Activated CD4-positive, CD25-positive, alpha-beta regulatory T cell treated with anti-CD3 and anti-CD28 coated beads, Interleukin-2, amount 50 U/mL, for 24 hours (primary cell): ENCODE data around the gene KIF5B.
"Not testable (repeated sequence)": the region's sequence is repeated elsewhere in the genome, so short reads cannot be mapped to it uniquely, and the experiment has no call there.

Experiments used
- ATAC-seq, 2 donors: fragments of 150-1000 bp; cut with Tn5 transposase; one replicate each; pipeline ENCODE4 v1.10.0; 2021; ENCODE audit warnings: mild to moderate bottlenecking in 1 of 2, moderate library complexity in 1 of 2

KIF5B gene

DNA sequence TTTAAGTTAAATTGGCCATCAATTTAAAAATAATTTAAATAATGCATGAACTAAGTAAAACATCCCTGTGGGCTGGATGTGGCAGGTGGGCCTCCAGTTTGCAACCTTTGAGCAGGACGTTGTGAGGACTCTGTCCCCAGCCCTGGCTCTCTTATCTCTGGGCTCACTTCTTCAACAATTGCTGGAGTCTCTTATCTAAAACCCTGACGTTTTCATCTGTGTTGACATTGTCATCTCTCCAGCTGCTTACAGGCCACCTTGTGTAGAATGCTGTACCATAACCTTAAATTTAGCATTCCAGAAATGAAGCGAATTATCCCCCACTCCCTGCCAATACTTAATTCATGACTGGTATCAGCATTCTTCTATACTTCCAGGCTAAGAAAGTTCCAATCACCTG is 3.2 kb upstream of the KIF5B start:
- no peak for ATAC-seq

DNA sequence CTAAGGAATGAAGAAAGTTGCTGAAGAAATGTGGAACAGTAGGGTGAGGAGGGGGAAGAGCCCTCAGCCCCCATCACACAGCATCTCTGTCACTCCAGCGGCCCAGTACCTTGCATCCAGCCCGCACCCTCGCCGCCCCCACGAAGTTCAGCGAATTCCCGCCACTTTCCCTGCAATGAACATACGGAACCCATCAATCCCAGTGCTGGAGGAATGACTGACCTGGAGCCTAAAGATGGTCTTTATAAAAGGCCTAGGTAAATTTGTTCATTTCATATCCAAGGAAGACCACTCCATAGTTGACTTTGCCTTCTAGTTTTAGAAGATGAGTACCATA is 779 bp upstream of the KIF5B start:
- no peak for ATAC-seq

DNA sequence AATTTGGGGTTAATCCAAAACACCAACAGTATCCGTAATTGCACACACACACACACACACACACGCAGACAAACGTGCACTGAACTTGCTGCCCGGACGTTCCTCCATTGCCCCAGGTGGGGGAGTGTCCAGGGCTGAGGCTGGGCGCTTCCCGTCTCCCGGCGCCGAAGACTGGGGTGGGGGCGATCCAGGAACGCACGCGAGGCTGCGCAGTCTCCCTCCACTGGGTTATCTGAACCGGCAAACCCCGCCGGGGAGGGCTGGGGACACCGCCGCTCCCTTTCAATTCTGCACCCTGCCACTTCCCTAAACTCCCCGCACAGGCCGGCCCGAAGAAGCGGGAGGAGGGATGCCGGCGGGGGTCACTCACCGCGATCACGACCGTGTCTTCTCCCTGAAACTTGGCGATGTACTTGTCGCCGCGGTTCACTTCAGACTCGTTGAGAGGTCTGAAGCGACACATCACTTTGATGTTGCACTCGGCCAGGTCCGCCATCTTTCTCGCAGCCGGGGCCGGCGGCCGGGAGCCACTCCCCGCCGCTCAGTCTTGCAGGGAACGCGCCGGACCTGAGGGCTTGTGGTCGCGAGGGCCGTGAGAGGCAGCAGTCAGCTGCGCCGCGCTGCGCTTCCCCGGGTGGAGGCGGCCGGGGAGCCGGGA is 618 bp downstream of the KIF5B start:
- ATAC-seq = peak; percentile 52 to 56

GRCh38 chr10:32054094-32054493 is 2.1 kb downstream of the KIF5B start:
- ATAC-seq = no peak

GRCh38 chr10:32053392-32053791 is 2.8 kb downstream of the KIF5B start:
- not testable (repeated sequence) for ATAC-seq

GRCh38 chr10:32051926-32052325 is 4.3 kb downstream of the KIF5B start:
- ATAC-seq = no peak

DNA sequence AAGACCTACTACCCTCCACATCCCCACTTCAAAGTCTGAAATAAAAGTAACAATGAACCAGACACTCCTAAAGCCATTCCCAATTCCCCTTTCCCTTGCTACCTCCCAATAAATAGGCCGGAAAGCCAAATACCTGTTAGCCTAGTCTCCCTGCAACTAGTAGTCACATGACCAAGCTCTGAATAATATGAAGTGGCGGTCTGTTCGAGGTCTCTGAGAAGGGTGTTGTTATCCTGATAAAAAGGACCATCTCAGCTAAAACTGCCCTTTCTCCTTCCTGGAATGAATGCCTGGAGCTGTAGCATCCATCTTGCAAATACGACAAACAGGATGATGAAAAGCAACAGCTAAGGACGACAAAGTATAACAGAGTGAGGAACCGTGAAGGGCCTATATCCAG is 6.0 kb downstream of the KIF5B start:
- ATAC-seq = no peak

GRCh38 chr10:32049113-32049512 is 7.1 kb downstream of the KIF5B start:
- peak in 1 of 2 donors; percentile 30 for ATAC-seq

GRCh38 chr10:32048282-32048681 is 7.9 kb downstream of the KIF5B start:
- ATAC-seq = no peak

DNA sequence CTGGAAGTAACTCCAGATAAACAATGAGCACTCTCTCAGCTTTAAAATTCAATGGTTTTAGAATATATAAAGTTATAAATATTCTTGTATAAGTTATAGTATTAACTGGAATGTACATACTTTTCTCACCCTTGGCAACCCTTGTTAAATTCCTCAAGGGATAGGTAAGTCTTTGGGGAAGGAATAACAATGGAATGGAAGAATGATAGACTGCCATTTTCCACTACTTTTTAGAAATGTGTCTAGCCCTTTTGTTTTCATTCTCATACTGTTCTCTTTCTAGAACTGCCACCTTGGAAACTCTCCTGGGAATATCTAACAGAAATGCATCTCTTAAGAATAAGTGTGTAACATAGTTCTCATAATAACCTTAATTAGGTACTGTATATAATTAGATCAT is 8.3 kb downstream of the KIF5B start:
- ATAC-seq = no peak

GRCh38 chr10:32046151-32046550 is 10.1 kb downstream of the KIF5B start:
- ATAC-seq = no peak

DNA sequence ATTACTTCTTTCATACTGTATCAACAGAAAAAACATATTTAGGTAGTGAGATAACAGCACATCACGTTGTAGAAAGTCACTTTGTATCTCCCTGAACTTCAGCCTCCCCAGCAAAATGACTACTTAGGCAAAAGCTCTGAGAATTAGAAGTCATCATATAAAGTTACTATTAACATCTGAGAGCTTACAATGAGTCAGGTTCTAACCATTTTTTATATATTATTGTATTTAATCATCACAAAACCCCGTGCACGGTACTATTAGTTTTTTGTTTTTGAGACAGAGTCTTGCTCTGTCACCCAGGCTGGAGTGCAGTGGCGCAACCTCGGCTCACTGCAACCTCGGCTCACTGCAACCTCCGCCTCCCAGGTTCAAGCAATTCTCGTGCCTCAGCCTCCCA is 13.5 kb downstream of the KIF5B start:
- ATAC-seq = peak; percentile 76 to 88

DNA sequence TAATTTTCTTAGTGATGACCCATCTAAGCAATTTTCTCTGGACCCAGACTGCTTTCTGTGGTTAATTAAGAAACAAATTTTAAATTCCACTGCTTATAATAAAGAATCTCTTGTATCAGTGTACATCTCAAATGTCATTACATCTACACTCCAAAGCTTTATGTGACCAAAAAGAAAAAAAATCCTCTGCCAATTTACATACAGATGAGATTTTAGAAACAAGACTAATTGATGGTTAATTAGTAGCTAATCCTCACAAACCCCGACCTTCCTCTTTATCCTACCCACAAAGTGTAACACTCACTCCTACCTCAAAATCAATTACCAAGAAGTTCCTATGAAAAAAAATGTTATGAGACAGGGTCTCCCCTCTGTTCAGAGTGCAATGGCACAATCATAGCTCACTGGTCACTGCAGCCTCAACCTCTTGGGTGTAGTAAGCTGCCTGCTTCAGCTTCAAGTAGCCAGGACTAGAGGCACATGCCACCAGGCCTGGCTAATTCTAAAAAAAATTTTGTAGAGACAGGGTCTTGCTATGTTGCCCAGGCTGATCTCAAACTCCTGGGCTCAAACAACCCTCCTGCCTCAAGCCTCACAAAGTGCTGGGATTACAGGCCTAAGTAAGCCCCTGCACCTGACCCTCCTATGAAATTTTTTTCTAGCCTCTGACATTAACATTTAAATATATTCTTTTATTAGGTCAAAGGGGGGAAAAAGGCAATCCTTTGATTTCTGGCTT is 14.8 kb downstream of the KIF5B start:
- peak in 1 of 2 donors; percentile 16 for ATAC-seq

- no peak for ATAC-seq
These were observed 16.5 kb downstream of the KIF5B start for GRCh38 chr10:32039734-32040133.

- ATAC-seq = no peak
These were observed 17.4 kb downstream of the KIF5B start for GRCh38 chr10:32038777-32039176.

DNA sequence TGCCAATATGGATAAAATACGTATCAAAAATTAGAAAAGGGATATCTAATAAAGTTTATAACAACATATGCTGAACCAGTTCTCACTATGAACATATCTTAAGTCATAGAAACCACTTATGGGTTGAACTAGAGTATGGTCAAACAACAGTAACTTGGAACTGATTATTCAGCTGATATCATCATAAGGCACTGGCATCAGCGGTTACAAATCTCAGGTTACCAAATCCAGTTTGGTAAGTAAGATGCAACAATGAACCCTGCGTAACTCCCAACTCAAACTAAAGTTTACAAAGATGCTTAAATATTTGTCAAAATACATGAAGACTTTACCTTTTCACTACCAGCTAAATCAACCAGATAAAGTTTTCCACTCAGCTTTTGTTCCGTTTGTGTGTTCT is 19.3 kb downstream of the KIF5B start:
- no peak for ATAC-seq

DNA sequence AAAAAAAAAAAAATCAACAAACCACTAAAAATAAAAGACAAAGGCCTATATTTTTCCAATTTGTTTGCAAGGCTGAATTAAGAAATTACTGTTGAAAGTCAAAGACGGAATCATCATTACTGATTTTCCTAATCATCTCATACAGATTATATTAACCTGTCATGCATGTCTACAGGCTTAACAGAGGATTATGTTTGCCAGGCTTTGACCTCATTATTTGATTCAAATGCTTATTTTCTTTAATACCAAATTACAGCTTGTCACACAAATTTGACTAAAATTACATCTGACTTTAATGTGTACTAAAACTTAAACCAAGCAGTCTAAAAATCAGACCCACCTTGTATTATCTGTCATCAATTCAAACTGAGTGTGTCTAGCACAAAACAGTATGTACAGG is 21.2 kb downstream of the KIF5B start:
- no peak for ATAC-seq

GRCh38 chr10:32033171-32033570 is 23.1 kb downstream of the KIF5B start:
- ATAC-seq = no peak

DNA sequence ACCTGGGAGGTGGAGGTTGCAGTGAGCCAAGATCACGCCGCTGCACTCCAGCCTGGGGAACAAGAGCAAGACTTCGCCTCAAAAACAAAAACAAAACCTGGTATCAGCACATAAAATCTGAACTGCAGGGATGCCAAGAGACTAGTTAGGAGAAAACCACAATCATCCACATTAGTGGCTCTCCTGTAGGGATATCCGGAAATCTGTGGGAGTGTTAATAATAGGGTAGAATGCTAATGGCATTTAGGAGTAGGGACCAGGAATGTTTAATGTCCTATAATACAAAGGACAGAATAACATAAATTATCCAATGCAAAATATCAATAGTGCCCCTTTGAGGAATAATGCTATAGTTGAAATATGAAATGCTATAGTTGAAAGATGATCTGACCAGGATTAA is 24.3 kb downstream of the KIF5B start:
- ATAC-seq = no peak

- ATAC-seq = no peak
These were observed 24.8 kb downstream of the KIF5B start for GRCh38 chr10:32031424-32031823.

GRCh38 chr10:32028710-32029109 is 27.5 kb downstream of the KIF5B start:
- ATAC-seq = no peak

GRCh38 chr10:32023264-32023663 is 33.0 kb downstream of the KIF5B start:
- no peak for ATAC-seq

DNA sequence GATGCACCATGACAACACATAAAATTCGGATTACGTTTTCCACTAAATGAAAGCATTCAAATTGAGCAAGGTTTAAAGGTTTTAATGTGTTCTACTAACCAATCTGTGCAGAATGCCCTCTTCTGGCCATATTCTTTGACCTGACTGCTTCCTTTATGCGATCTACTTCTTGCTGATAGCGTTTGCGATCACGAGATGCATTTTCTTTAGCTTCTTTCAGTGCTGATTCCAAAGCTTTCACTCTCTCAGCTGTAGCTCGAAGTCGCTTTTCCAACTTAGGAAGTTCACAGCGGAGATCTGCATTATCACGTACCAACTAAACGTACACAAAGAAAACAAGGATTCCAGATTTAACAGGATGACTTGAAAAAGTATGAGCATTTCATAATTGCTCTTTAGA is 39.2 kb downstream of the KIF5B start:
- no peak for ATAC-seq

- ATAC-seq = no peak
These were observed 40.8 kb downstream of the KIF5B start for GRCh38 chr10:32015386-32015785.

DNA sequence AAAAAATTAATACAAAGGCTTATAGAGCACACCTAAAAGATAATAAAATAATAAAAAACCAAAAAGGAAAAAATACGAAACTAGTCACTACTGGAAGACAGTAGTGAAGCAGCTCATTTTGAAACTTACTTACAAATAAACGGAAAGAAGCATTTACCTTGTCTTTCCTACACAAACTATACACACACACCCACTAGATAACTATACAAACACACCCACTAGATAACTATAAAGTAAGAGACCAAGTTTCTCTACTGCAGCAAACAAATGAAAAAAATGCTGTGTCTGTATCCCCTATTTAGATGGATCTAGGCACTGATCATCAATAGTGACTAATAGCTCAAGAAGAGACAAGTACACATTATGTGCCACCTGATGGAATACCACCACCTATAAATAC is 49.2 kb downstream of the KIF5B start:
- ATAC-seq = no peak
